Superior temporal gyrus (tissue), 1 donor: Measurements from ENCODE around the gene ANGPTL5.
"Not testable (repeated sequence)": the region's sequence is repeated elsewhere in the genome, so short reads cannot be mapped to it uniquely, and the experiment has no call there.

ENCODE experiments used
- DNase-seq: peaks from one replicate; pipeline ENCODE4 v3.0.0-alpha.2; 2016; ENCODE audit errors: extremely low spot score

ANGPTL5 gene

GRCh38 chr11:101889767-101890166 lies 26.6 kb downstream of the ANGPTL5 start:
- DNase-seq: no peak

- DNase-seq: no peak
These were observed 30.7 kb downstream of the ANGPTL5 start for GRCh38 chr11:101885631-101886030.

- DNase-seq: no peak
These were observed 34.7 kb downstream of the ANGPTL5 start for GRCh38 chr11:101881586-101881985.

GRCh38 chr11:101880222-101880621 lies 36.1 kb downstream of the ANGPTL5 start:
- no peak for DNase-seq

GRCh38 chr11:101872171-101872882 lies 44.0 kb downstream of the ANGPTL5 start:
- peak; percentile 35 for DNase-seq

- DNase-seq: no peak
These were observed 45.8 kb downstream of the ANGPTL5 start for GRCh38 chr11:101870510-101870909.

- DNase-seq: no peak
These were observed 48.4 kb downstream of the ANGPTL5 start for GRCh38 chr11:101867951-101868350.

DNA sequence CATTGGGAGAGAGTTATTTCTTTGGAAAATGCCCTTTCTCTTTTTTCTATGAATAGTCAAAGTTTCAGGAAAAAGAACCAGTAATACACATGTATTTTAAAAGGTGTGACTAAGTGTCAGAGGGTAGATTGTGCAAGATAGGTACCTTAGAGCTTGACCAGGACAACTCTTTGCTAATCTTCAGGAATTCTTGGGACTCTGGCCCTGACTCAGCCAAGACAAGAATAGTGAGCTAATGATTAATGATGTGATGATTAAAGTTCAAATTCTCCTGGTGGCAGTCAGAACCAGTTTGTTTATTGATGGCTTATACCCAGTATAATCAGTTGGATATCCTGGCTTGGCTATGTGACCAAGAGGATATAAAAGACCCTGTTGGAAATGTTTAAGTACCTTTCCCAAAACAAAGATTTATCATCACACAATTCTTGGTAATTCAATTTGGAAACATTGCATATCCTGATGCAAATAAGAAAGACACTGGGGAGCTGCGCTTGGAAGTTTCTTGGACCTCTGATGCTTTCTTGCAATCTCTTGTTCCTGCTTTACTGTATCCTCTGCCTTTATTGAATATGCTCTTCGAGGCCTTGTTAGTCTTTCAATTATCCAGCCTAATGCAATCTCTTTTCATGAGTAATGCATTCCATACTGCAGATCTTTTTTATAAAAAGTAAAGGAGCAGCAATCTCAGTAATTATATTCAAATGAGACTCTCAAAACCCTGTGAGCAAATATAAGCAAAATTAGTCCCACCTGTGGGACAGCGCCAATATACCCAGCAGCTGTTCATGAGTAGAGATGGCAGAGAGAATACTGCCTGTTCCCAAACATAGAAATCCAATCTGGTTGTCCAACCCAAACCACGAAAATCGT lies 49.5 kb downstream of the ANGPTL5 start:
- DNase-seq: no peak

DNA sequence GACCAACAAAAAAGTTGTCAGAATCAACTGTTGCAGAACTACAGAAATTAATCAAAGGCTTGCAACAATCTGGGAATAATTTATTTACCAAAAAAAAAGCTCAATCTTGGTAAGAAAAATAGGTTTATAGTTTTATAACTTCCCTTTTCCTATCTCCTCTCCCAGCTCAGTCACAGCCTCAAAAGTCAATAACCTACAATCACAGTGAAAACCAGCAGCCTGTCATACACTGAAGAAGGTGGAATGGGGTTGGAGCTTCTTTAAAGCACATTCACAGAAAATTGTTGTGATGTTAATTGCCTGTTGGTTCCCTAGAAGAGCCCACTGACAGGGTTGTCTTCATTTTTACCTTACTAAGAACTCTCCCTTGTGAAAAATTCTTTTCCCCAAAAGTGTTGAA lies 52.2 kb downstream of the ANGPTL5 start:
- no peak for DNase-seq

DNA sequence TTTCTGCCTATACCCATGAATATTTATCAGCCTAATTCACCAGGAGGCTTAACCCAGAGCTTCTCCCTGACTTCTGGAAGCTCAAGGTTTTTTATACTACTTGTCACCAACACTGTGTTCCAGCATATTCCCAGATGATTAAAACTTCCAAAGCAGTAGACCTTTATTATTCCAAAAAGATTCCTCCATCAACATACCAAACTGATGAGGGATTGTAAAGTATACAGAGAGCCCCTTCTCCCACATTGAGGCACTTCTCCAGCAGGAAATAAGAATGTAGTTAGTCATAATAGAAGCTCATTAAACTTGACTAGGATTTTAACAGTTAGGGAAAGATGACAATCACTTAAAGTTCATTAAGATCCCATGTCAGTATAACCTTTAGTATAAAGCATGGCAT lies 53.0 kb downstream of the ANGPTL5 start:
- DNase-seq: no peak

GRCh38 chr11:101862391-101863233 lies 53.7 kb downstream of the ANGPTL5 start:
- DNase-seq: no peak

DNA sequence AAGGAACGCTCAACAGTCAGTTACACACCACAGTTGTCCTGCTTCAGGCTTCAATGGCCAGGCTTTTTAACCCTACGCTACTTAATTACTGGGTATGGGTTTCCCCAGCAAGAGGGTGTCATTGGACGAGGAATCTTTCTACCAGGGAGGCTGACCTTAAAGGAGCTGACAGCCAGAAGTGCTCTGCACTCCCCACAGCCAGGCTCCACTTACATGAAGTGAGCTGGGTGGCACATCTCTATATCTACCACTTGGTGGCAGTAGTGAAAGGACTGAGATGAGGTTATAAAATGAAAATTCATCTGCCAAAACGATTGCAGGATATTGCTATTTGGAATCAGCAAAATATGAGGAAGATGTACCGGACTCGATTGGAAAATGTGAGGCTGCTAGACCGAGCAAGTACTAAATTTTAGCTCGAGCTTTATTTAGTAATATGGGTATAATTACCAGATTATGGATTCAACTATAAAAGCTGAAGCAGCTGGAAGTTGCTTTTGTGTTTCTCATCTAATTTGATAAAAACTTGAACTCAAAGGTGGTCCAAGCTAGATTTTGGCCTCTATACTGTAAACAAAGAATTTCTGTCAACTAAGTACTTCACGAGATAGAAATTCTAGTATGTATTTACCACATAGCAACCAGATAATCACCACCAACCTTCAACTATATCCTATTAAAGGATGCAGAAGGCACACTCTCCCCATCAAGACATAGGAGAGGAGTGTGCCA lies 55.5 kb downstream of the ANGPTL5 start:
- peak; percentile 85 for DNase-seq

- not testable (repeated sequence) for DNase-seq
These were observed 64.1 kb downstream of the ANGPTL5 start for GRCh38 chr11:101852260-101852659.

GRCh38 chr11:101848262-101848661 lies 68.1 kb downstream of the ANGPTL5 start:
- peak; percentile 60 for DNase-seq

- DNase-seq: no peak
These were observed 71.7 kb downstream of the ANGPTL5 start for GRCh38 chr11:101844608-101845007.

- DNase-seq: no peak
These were observed 75.6 kb downstream of the ANGPTL5 start for GRCh38 chr11:101840704-101841103.
